GM12878 (cell line): ENCODE results near the gene FZD8. TPM values are rescaled to one million over a fixed set of nuclear protein-coding genes. Genes with fewer than 3 reads are reported as not detected.

ENCODE experiments used
- ATAC-seq: fragments of 200-7000 bp; cut with Tn5 transposase; 3 replicates; pipeline ENCODE4 v1.9.1; 2020; ENCODE audit warnings: mild to moderate bottlenecking, moderate library complexity
- BruUV-seq: library from RNA; stranded (reverse); fragments of 400-500 nt; replicated peaks from 2 replicates; lab custom pipeline; 2021; lab: Mats Ljungman, UMichigan
- CTCF ChIA-PET: fragments of 300-600 bp; sonication (Branson Sonifier 250); formaldehyde crosslinking; extraction: SDS; loops from one replicate; lab custom pipeline; 2021; ENCODE audit warnings: inconsistent platforms; lab: Yijun Ruan, JAX
- POLR2A ChIA-PET: fragments of 350-600 bp; formaldehyde crosslinking; extraction: SDS; loops from one replicate; lab custom pipeline; 2021; ENCODE audit warnings: inconsistent platforms; lab: Charles Lee
- RAD21 ChIA-PET: fragments of 300-600 bp; sonication (Branson Sonifier 250); formaldehyde crosslinking; loops from one replicate; lab custom pipeline; 2023; ENCODE audit warnings: antibody characterized with exemption; ENCODE audit not compliant: unreplicated experiment; lab: Charles Lee
- SMC1A ChIA-PET: fragments of 300-600 bp; sonication (Branson Sonifier 250); formaldehyde crosslinking; loops from one replicate; lab custom pipeline; 2023; ENCODE audit not compliant: unreplicated experiment, uncharacterized antibody; lab: Charles Lee
- DNase-seq: peaks from one replicate; pipeline ENCODE4 v3.0.0-alpha.2; 2011; ENCODE audit warnings: low read depth, low spot score
- FAIRE-seq: peaks from 3 replicates; lab custom pipeline; 2011; peaks lifted over from hg19 to GRCh38; lab: Jason Lieb, UNC
- H2AFZ ChIP-seq: 2 replicates; pipeline ENCODE4 v1.6.0; 2011; ENCODE audit warnings: low read depth, low read length, control low read depth; ENCODE audit not compliant: control insufficient read depth
- H3K27ac ChIP-seq: 2 replicates; pipeline ENCODE4 v1.5.1; 2011; ENCODE audit warnings: control low read depth; ENCODE audit not compliant: control insufficient read depth, insufficient read depth
- H3K27me3 ChIP-seq, 2 experiments: replicated peaks in 1 of 2; 2 replicates each; pipeline versions ENCODE4 v1.6.0 to v1.6.1; 2011; ENCODE audit warnings: low read length in 1 of 2; ENCODE audit not compliant: control insufficient read depth in 2 of 2, insufficient read depth in 2 of 2
- H3K36me3 ChIP-seq, 2 experiments: 2 replicates each; pipeline ENCODE4 v1.5.1; 2011; ENCODE audit warnings: low read length in 1 of 2; ENCODE audit not compliant: control insufficient read depth in 2 of 2, insufficient read depth in 2 of 2
- H3K4me1 ChIP-seq: 2 replicates; pipeline ENCODE4 v1.6.1; 2011; ENCODE audit warnings: mild to moderate bottlenecking, low read length, moderate library complexity, mixed read lengths; ENCODE audit not compliant: control insufficient read depth, insufficient read depth
- H3K4me2 ChIP-seq: 2 replicates; pipeline ENCODE4 v1.6.0; 2011; ENCODE audit warnings: control low read depth; ENCODE audit not compliant: control insufficient read depth, insufficient read depth
- H3K4me3 ChIP-seq: fragments of 200-600 bp; sonication (generic); 2 replicates; pipeline ENCODE4 v1.5.1; 2016
- H3K79me2 ChIP-seq: 2 replicates; pipeline ENCODE4 v1.6.0; 2011; ENCODE audit warnings: low read length; ENCODE audit not compliant: control insufficient read depth, insufficient read depth
- H3K9ac ChIP-seq: 2 replicates; pipeline ENCODE4 v1.8.0; 2011; ENCODE audit warnings: low read length, control low read depth, mixed read lengths; ENCODE audit not compliant: control insufficient read depth, insufficient read depth
- H3K9me3 ChIP-seq: replicated peaks from 3 replicates; pipeline ENCODE4 v1.5.1; 2011; ENCODE audit warnings: mild to moderate bottlenecking, low read length; ENCODE audit not compliant: control insufficient read depth, insufficient read depth
- H4K20me1 ChIP-seq: 2 replicates; pipeline ENCODE4 v1.6.0; 2011; ENCODE audit not compliant: control insufficient read depth, insufficient read depth
- CREM ChIP-seq: IDR thresholded peaks from 2 replicates; pipeline ENCODE4 v1.6.1; 2014; ENCODE audit warnings: antibody characterized with exemption, low read depth
- CTCF ChIP-seq, 3 experiments: IDR thresholded peaks in 2 of 3; conservative IDR thresholded peaks in 1 of 3; 2 replicates each; pipeline ENCODE4 v1.5.1; 2011; ENCODE audit warnings: low read depth in 3 of 3, low read length in 3 of 3, mild to moderate bottlenecking in 3 of 3, control low read depth in 2 of 3, moderate library complexity in 2 of 3, inconsistent platforms in 1 of 3, mixed read lengths in 1 of 3; ENCODE audit not compliant: control insufficient read depth in 2 of 3, insufficient read depth in 1 of 3; ENCODE audit errors: extremely low read depth in 1 of 3
- DPF2 ChIP-seq: fragments of 450-650 bp; IDR thresholded peaks from 2 replicates; pipeline ENCODE4 v1.6.1; 2017; ENCODE audit warnings: mild to moderate bottlenecking
- IRF4 ChIP-seq: IDR thresholded peaks from 2 replicates; pipeline ENCODE4 v1.6.1; 2011; ENCODE audit warnings: low read depth, low read length
- SMAD5 ChIP-seq: IDR thresholded peaks from 2 replicates; pipeline ENCODE4 v1.6.1; 2016; ENCODE audit warnings: antibody characterized with exemption, low read depth
- WGBS: methylation state at CpG from one replicate; pipeline ENCODE4 v1.1.6; 2016; ENCODE audit warnings: low lambda C conversion rate; ENCODE audit not compliant: insufficient replicate concordance, insufficient coverage; ENCODE audit errors: missing lambda C conversion rate; 5-methylcytosine and 5-hydroxymethylcytosine counted together
- in situ Hi-C: fragments of 300-500 bp; cut with MboI; formaldehyde crosslinking; loops from 9 replicates; pipeline ENCODE4 v1.14.3; 2018; ENCODE audit warnings: mixed read lengths
- intact Hi-C: fragments of 100-400 bp; cut with micrococcal nuclease; formaldehyde crosslinking; loops from one replicate; pipeline ENCODE4 v1.14.2; 2022; ENCODE audit not compliant: unreplicated experiment
- polyA plus RNA-seq, 11 experiments: library from polyadenylated mRNA; depleted of rRNA in 4 of 11; unstranded in 6 of 11; stranded (reverse) in 5 of 11; fragments of >200 nt; fragmentation: Nextera tagmentation in 4 of 11; fragmentation: Illumina TruSeq in 1 of 11; extraction: Ambion mirVana in 4 of 11; extraction: Trizol in 1 of 11; gene quantifications; 1 replicate in 1 of 11; 2 replicates in 10 of 11; pipeline versions ENCODE4 v1.2.1 to v1.2.3, GENCODE V29; 2011 to 2016; ENCODE audit warnings: inconsistent platforms in 2 of 11, missing spikeins in 2 of 11, low read depth in 1 of 11
- total RNA-seq, 4 experiments: library from RNA; depleted of rRNA in 3 of 4; stranded (reverse); fragments of >200 nt in 3 of 4; fragmentation: Illumina TruSeq in 1 of 4; extraction: Trizol in 1 of 4; gene quantifications; 2 replicates each; pipeline versions ENCODE4 v1.2.1 to v1.2.3, GENCODE V29; 2013 to 2021

FZD8 gene
- total and polyA plus RNA-seq, 10 of the 15 experiments (the other 5 are each of a cell fraction or from before 2014, with no cell fraction given), result 0.03 to 0.72 (median 0.10) TPM; not detected in 3

GRCh38 chr10:35613597-35614226, 28.4 kb downstream of the FZD8 start:
- Histone ChIP-seq H3K36me3 (no peaks in the 10 kb centered on the region), H3K9me3 (no peaks in the 10 kb centered on the region; the same call in 2 of the 3 replicates), H3K79me2 (no peaks in the 10 kb centered on the region)
- DNase-seq, result no peak
- in situ Hi-C loops, result no loop called here
- TF ChIP-seq CTCF (IDR thresholded peaks at IDR 0.05 in 2 of 3, conservative IDR thresholded peaks at IDR 0.05 in 1 of 3; ENCODE audit: control insufficient read depth in 2 of 3, extremely low read depth in 1 of 3, insufficient read depth in 1 of 3, low read depth in 3 of 3, low read length in 3 of 3), result 0 out of 6 replicates have a peak, but pooled peaks of 1 of the 3 experiments have one; percentile 3
- TF ChIP-seq CREM, result no peak
- TF ChIP-seq, all 136 proteins: peak for 1
- Histone ChIP-seq H3K27me3 (no peaks in the 10 kb centered on the region), H3K27ac (no peak overlapping the region), H3K4me2 (no peak overlapping the region), H4K20me1 (no peaks in the 10 kb centered on the region), H2AFZ (no peak overlapping the region), H3K9ac (no peak overlapping the region), H3K4me3 (no peak overlapping the region), H3K4me1 (no peaks in the 10 kb centered on the region)
- RAD21 ChIA-PET, result no interaction called here
- intact Hi-C loops, result no loop called here
- no TSS peak for BruUV-seq
- FAIRE-seq, result no peak
- SMC1A ChIA-PET, result interaction anchor here (0.7 to 1.2 kb wide), 4 partner anchors 21 to 234 kb away, joined by 3 to 4 read pairs (median 3); no protein-coding TSS in a partner anchor
- WGBS, result 23% methylated on average over 8 of the region's 8 CpGs
- CTCF ChIA-PET, result interaction anchor here (1.0 to 2.1 kb wide), 3 partner anchors 21 to 1267 kb away, joined by 3 to 7 read pairs (median 5); no protein-coding TSS in a partner anchor
- POLR2A ChIA-PET, result no interaction called here
- ATAC-seq, result no peak

- CTCF ChIA-PET, result interaction anchor here (1.5 to 2.1 kb wide), 2 partner anchors 19 to 1267 kb away, joined by 3 to 5 read pairs; no protein-coding TSS in a partner anchor
- FAIRE-seq, result no peak
- no peaks in the 10 kb centered on the region for H4K20me1 ChIP-seq
- H3K36me3 ChIP-seq, result no peaks in the 10 kb centered on the region
- in situ Hi-C loops, result no loop called here
- intact Hi-C loops, result no loop called here
- no peak overlapping the region for H3K4me3 ChIP-seq
- no peaks in the 10 kb centered on the region; the same call in 2 of the 3 replicates for H3K9me3 ChIP-seq
- ATAC-seq, result no peak
- no peak overlapping the region for H3K27ac ChIP-seq
- H3K9ac ChIP-seq, result no peak overlapping the region
- H2AFZ ChIP-seq, result no peak overlapping the region
- H3K4me2 ChIP-seq, result no peak overlapping the region
- no peak for TF ChIP-seq SMAD5
- no peak for TF ChIP-seq IRF4
- no peak for TF ChIP-seq DPF2
- TF ChIP-seq, all 136 proteins: peak for 0
- no TSS peak for BruUV-seq
- no peaks in the 10 kb centered on the region for H3K4me1 ChIP-seq
- no peak for DNase-seq
- no peaks in the 10 kb centered on the region for H3K79me2 ChIP-seq
- SMC1A ChIA-PET, result interaction anchor here (1.1 kb wide), 2 partner anchors 21 to 22 kb away, joined by 3 to 4 read pairs; no protein-coding TSS in a partner anchor
- 6% methylated on average over 2 of the region's 2 CpGs for WGBS
- POLR2A ChIA-PET, result interaction anchor here (0.6 kb wide), 1 partner anchor 334 kb away, joined by 3 read pairs; no protein-coding TSS in a partner anchor
- no peaks in the 10 kb centered on the region for H3K27me3 ChIP-seq
- RAD21 ChIA-PET, result no interaction called here
Observed at GRCh38 chr10:35613107-35613440, 29.0 kb downstream of the FZD8 start.
